ENCODE measurements around the gene SOX12.
A peak's percentile ranks its signal among the peaks of the same experiment; 100 is the strongest.

SOX12 gene

DNA sequence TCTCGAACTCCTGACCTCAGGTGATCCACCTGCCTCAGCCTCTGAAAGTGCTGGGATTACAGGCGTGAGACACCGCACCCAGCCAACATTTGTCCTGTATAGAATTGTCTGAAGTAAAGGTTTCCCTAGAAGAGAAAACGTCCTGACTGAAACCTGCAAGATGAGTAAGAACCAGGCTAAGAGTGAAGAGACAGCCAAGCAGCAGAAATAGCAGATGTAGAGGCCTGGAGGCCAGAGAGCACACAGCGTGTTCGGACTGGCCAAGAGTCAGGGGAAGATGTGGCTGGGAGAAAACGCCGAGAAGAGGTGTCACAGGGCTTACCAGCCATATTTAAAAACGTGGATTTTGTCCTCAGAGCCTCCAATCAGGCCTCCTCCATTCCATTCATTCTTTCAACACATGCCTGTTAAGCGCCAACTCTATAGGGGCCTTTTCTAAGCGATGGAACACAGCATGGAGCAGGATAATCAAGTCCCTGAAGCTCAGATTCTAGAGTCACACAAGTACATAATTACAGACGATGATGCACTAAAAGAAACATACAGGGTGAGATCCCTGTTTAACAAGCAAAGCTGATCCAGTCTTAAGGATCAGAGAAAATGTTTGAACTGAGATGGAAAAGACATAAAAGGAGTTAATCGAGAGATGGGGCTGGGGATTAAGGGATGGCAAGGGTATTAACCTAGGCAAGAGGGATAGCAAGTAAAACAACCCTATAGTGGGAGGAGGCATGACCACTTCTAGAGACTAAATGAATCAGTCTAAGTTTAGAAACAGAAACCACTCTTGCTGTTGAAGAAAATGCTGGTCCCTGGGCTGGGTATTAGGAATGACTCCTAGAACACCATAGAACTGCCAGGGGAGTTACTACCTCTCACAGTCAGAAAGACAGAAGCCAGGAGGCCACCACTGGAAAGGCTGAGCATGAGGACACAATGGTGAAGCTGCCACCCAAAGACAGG is 23.2 kb upstream of the SOX12 start:
- DNase-seq, result no peak

DNA sequence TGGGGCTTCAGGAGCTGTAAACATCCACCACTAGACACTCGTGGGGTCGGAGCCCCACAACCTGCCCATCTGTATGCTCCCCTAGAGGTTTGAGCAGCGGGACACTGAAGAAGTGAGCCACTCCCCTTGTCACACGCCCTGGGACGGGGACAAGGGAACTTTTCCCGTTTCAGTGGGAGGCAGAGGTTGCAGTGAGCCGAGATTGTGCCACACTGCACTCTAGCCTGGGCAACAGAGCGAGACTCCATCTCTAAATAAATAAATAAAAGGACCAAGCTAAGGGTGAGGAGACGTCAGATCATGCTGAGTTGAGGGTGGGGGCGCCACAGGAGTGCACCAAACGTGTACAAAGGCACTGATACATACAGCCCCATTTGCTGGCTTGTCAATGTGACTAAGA is 19.6 kb upstream of the SOX12 start:
- DNase-seq, result no peak

DNA sequence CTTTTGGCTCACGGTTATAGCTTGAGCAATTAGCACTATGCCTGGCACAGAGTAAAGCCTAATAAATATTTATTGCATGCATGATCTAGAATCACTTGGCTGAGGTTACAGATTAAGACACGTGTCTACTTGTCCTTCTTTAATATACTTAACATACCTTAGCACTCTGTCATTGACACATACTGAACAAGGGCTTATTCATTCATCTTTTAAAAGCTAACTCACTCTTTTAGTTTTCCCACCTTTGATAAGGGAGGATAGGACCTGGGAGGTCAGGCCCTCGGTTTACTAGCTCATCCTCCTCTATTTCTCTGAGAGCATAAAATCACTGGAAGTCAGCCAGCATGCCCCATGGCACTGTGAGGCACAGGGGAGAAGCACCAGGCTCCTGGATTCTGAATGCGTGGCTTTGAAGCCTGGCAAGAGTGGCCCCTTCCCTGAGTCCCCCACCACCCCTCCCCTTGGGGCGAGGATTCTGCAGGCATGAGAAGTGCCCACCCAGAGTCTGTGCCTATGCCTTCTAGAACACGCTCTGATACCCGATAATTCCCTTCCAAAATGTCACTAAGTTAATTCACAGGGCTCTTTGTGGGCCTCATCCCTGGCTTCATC is 16.8 kb upstream of the SOX12 start:
- DNase-seq, result no peak

DNA sequence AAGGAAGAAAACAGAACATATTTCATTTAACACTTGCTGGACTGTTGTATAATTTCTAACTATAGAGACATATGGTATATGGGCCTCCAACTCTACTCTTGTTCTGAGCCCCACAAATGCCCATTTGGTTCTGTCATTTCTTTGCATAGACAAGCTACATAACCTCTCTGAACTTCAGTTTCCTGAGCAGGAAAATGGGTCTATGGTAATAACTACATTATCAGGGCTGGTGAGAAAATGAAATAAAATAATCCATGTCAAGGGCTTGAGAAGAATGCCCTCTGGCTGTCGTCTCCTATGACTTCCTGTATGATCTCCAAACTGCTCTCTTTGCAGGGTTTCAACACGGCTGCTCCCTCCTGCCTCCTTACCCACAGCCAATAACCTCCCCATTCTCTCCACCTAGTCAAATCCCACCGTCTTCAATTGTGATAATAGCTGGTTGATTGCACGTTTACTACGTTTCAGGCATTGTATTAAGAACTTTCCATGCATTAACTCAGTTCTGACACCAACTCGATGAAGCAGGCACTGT is 16.0 kb upstream of the SOX12 start:
- DNase-seq, result no peak

DNA sequence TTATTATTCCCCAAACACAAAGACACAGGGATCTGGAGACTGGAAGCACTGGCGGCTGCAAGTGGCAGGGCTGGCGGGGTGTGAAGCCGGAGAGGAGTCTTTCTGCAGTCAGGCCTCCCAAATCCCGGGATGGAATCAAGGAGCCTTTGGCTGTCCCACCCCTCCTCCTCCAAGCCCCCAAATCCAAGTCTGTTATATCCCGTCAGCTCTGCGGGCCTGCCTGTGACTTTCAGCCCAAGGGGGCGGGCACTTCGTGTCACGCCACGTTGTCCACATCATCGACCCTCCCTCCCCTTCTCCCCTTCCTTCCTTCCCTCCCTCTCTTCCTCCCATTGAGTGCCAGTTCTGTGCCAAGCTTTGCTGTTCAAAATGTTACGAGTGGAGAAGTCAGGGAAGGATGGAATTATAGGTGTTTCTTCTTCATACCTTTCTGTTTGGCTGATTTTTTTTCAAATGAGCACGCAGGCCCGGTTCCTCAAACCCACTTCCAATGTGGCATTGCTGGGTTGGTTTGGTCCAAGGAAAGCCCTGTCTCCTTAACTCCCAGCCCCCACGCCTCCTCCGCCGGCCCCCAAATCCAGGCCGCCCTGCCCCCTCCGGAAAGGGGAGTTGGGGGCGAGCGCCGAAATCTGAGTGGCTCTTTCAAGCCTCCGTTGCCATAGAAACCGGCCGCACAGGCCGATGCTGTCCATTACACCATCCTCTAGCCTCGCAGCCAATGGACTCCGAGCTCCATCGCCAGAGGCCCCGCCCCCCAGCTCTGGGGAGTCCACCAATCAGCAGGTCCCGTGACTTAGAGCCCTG is 15.3 kb upstream of the SOX12 start:
- peak; percentile 93 to 98 for DNase-seq

DNA sequence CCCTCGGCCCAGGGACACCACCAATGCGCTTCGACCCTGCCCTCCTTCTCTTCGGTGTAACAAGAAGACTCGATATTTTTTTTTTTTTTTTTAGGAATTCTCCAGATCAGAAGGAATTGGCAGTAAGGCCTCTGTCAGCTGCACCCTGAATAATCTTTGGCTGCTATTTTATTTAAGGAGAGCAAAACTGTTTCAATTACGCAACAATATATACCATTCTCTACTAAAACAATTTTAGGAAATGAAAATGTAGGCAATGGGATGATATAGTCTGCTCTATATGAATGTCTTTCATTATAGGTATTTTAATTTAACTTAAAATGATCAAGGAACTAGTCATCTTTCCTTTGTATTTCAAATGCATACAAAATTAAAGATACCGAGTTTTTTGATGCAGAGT is 14.7 kb upstream of the SOX12 start:
- no peak for DNase-seq

DNA sequence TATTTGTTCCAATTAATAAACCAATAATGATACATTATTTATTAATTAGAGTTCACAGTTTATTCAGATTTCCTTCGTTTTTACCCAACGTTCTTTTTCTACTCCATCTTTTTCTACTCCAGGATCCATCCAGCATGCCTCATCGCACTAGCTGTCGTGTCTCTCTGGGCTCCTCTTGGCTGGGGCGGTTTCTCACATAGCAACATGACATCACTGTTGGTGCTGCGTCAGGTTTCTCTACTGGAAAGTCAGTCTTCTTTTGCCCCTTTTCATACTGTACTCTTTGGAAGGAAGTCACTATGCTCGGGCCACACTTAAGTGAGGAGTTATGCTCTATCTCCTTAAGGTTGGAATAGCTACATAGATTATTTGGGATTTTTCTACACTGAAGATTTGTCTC is 13.7 kb upstream of the SOX12 start:
- no peak for DNase-seq

DNA sequence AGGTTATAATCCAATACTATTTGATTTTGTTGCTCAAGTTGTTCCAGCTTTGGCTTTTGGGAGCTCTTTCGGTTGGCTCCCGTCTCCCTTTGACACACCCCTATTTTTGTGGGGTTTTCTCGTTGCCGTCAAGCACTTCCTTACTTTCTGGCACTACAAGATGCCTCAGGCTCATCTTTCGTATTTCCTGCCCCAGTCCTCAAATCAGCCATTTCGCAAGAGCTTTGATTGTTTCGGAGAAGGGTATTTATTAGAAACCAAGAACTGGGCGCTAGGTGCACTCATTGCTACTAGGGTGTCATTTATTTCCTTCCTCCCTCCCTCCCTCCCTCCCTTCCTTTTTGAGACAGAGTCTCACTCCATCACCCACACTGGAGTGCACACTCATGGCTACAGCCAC is 13.3 kb upstream of the SOX12 start:
- DNase-seq, result no peak

DNA sequence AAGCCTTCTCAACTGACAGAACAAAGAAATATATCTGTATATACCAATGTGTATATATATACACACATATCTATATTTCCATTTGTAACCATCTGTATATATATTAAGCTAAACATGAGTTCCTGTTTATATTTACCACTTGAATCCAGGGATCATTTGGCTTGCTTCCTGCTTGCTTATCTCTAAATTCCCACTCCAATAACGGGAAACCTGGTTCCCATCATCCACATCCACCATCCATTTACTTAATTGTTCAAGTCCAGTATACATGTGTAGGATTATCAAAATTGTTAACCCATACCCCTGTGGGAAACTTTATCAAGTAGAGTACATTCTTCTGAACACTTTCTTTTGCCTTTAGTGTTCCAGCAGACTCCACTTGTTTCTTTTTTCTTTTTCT is 12.5 kb upstream of the SOX12 start:
- DNase-seq, result no peak

DNA sequence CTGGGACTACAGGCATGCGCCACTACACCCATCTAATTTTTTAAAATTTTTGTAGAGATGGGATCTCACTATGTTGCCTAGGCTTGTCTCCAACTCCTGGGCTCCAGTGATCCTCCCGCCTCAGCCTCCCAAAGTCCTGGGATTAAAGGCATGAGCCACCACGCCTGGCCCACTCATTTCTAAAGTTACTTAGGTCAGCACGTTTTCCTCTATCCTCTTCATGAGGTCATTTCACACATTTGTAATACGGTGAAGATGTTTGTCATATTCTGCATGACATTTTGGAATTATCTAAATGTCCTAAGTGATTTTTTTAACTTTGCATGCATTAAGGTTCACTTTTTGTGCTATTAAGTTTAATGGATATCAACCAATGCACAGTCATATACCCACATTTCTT is 11.9 kb upstream of the SOX12 start:
- DNase-seq, result no peak

DNA sequence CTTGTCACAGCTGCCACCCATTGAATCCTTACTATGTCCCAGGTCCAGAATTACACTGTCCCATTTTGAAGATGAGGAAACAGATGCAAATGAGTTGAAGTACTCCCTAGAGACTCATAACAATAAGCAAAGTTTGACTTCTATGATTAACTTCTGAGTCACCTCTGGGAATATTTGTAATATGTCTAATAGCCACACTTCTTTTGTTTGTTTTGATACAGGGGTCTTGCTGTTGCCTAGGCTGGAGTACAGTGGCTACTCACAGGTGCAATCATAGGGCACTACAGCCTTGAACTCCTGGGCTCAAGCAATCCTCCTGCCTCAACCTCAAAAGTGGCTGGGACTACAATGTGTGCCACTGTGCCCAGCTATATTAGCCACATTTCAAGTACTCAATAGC is 11.4 kb upstream of the SOX12 start:
- DNase-seq, result no peak

DNA sequence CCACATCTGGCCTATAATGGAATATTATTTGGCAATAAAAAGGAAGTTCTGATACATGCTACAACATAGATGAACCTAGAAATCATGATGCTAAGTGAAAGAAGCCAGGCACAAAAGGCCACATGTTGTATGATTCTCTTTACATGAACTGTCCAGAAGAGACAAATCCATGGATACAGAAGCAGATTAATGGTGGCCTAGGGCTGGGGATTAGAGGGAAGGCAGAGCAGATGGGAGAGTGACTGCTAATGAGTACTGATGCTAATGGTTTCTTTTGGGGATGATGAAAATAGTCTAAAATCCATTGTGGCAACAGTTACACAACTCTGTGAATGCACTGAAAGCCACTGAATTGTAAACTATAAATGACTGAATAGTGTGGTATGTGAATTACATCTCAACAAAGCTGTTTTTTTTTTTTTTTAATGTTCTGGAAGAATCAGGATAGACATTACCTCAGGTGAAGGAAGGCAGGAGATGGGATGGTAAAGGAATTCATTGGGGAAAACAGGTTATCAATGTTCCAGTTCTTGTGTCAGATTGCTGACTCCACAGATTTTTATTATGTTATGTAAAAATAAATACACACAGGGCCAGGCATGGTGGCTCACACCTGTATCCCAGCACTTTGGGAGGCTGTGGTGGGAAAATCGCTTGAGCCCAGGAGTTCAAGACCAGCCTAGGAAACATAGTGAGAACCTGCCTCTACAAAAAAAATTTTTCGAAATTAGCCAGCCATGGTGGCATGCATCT is 8.9 kb upstream of the SOX12 start:
- DNase-seq, result no peak

DNA sequence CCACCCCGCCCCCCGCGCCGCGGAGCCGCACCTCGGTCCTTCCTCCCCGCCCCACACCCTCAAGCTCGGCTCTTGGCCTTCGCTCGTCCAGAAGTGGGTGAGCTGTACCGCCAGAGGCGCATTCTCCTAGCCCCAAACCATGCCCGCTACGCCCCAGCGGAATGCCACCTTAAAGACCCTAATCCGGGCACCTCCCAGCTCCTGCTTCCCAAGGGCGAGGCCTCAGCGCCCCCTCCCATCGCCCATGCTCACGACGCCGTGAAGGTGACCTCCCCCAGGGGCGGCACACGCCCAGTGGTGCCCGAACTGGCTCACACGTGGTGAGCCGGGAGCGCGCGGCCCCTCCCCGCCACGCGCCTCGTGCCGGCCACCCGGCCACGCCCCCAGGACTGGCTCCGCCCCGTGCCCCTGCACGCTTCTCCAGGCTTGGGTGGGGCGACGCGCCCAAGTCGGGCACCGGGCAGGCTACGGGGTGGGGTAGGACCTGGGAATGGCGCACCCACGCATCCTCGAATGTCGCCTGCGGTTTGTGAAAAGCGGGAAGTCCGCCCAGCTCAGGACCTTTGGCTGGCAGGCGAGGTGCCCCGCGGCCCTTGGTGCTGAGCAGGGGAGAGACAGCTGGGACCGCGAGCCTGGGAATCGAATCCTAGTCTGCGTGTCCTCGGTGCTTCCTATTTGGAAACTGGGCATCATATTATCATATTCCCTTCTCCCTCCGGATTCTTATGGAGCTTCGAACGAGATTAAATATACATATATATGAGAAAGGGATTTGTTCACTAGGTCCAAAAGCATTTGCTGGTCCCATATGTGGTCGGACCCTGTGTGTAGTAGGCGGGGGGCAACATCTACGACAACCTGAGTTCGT is 941 bp upstream of the SOX12 start:
- peak; percentile 90 to 98 for DNase-seq

DNA sequence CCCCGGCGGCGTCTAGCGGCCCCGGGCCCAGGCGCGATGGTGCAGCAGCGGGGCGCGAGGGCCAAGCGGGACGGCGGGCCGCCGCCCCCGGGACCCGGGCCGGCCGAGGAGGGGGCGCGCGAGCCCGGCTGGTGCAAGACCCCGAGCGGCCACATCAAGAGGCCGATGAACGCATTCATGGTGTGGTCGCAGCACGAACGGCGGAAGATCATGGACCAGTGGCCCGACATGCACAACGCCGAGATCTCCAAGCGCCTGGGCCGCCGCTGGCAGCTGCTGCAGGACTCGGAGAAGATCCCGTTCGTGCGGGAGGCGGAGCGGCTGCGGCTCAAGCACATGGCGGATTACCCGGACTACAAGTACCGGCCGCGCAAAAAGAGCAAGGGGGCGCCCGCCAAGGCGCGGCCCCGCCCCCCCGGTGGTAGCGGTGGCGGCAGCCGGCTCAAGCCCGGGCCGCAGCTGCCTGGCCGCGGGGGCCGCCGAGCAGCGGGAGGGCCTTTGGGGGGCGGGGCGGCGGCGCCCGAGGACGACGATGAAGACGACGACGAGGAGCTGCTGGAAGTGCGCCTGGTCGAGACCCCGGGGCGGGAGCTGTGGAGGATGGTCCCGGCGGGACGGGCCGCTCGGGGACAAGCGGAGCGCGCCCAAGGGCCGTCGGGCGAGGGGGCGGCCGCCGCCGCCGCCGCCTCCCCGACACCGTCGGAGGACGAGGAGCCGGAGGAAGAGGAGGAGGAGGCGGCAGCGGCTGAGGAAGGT is 715 bp downstream of the SOX12 start:
- DNase-seq, result peak; percentile 57 to 84

DNA sequence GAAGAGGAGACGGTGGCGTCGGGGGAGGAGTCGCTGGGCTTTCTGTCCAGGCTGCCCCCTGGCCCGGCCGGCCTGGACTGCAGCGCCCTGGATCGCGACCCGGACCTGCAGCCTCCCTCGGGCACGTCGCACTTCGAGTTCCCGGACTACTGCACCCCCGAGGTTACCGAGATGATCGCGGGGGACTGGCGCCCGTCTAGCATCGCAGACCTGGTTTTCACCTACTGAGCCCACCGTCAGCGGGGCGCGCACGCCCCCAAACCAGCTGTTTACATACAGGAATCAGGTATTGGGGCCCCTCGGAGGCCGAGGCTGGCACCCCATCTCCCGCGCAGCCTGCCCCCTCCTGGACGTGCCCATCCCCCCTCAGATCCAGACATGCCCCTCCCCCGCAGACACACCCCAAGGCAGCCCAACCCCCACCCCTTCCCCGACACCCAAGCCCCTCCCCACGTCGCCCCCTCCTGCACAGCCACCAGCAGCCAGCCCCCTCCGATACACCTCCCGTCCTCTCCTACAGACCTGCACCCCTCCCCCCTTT is 1.4 kb downstream of the SOX12 start:
- peak in 1 of 2 experiments; percentile 79 for DNase-seq

DNA sequence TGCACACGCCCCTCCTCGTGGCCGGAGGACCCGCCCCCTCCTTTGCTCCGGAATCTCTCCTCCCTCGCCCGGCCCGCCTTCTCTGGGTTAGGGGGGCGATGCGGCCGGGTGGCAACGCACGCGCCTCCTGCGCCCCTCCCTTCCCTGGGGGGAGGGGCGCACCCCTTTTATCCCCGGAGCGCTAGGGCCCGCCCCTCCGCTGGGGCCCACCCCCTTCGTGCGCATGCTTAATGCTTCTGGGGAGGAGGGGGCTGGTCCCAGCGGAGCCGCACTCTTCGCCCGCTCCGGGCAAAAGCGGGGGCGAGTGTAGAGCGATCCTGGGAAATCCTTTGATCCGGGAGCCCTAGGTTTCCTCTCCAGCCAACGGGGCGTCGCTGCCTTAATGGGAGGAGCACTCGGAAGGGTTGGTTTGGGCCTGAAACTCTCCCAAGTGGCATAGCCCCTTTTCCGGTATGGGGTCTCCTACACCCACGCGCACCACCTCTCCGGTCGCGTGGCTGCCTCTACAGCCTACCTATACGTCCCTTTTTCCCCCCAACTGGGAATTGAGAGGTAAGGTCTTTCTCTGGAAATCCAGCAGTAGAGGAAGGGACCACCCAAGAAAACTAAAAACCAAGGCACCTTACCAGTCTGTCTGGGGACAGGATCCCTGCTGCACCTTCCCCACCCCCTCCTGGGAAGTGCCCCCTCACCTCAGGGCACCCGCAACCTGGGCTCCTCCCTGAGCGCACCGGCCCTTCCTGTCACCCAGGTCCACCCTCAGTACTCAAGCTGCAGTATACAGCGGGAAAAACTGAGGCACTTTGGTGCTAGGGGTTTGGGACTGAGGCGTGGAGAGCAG is 2.1 kb downstream of the SOX12 start:
- peak; percentile 84 to 98 for DNase-seq

DNA sequence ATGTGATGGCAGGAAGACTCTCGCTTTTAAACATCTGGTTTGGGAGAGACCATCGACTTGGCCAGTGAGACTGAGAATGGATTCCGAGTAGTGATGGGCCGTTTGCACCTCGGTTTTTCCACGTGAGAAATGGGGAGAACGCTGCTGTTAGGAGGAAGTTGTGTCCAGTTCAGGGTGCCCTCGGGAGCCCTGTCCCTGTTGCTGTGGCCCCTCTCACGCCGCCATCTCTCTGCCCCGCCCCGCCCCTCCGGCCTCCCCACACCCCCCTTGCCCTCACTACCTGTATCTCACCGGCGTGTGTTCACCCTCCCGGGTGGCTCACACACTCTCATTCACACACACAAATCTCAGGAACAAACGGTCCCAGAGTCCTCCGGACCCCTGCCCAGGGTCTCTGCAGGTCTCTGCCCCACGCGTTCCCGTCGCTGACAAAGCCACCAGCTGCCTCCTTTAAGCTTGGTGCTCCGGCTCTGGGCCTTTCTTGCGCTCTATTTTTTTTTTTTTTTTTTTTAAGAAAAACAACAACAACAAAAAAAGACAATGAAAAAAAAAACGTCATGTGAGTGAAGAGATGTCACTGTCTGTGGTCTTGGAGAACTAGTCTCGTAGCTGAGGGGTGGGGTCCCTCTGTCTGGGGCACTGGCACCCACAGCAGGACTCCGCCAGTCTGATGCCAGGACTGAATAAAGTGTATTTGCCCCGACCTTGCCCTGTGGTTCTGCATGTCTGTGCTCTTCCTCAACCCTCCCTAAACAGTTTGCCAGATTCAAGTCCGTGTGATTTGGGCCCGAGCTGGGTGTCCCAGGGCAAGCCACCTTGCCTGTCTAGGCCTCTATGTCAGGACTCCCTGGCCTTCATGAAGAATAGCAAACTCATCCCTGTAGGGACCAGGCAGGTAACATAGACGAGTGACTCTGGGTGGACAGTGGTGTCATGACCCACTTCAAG is 2.9 kb downstream of the SOX12 start:
- peak in 1 of 2 experiments; percentile 39 for DNase-seq

Data from NCI-H526 (cell line).